Fibroblast of lung (primary cell): ENCODE data around the gene HS6ST2.

Experiments used
- CTCF ChIP-seq, 2 donors: IDR thresholded peaks in 1 of 2; conservative IDR thresholded peaks in 1 of 2; 1 replicate in 1 of 2; 2 replicates in 1 of 2; pipeline ENCODE4 v1.5.1; 2011 to 2012; ENCODE audit warnings: low read length in 2 of 2, control low read depth in 1 of 2, inconsistent platforms in 1 of 2, low read depth in 1 of 2, mild to moderate bottlenecking in 1 of 2
- EZH2 ChIP-seq: IDR thresholded peaks from 2 replicates; pipeline ENCODE4 v1.5.1; 2012; ENCODE audit warnings: low read length, control low read depth, mild to moderate bottlenecking; ENCODE audit errors: missing control alignments

GRCh38 chrX:132636080-132636479 is 322.3 kb downstream of the HS6ST2 start:
- TF ChIP-seq CTCF (conservative IDR thresholded peaks at IDR 0.05 in 1 of 2, IDR thresholded peaks at IDR 0.05 in 1 of 2; ENCODE audit: low read depth in 1 of 2, low read length in 2 of 2) (no peak), EZH2 (no peak)
